HL-60 (cell line): ENCODE data around the gene SLC17A6.

Experiments used
- DNase-seq, 2 experiments: peaks; one replicate each; pipeline ENCODE4 v3.0.0-alpha.2; 2010 to 2020; ENCODE audit warnings: low read depth in 1 of 2, low spot score in 1 of 2
- H3K27ac ChIP-seq: fragments of 250-450 bp; sonication (Bioruptor Pico); replicated peaks from 2 replicates; pipeline ENCODE4 v1.5.1; 2020; ENCODE audit warnings: mild to moderate bottlenecking, moderate library complexity
- H3K27me3 ChIP-seq: fragments of 250-450 bp; sonication (Bioruptor Pico); 2 replicates; pipeline ENCODE4 v1.5.1; 2021; ENCODE audit warnings: mild to moderate bottlenecking, moderate library complexity; ENCODE audit not compliant: insufficient read depth, poor library complexity, severe bottlenecking
- H3K4me3 ChIP-seq: replicated peaks from 2 replicates; pipeline ENCODE4 v1.5.1; 2011; ENCODE audit warnings: mild to moderate bottlenecking, control low read depth, low read length; ENCODE audit not compliant: insufficient read depth
- CTCF ChIP-seq: IDR thresholded peaks from one replicate; pipeline ENCODE4 v1.5.1; 2011; ENCODE audit warnings: low read length, control low read depth, inconsistent platforms; ENCODE audit not compliant: insufficient read depth
- GABPA ChIP-seq: IDR thresholded peaks from 2 replicates; pipeline ENCODE4 v1.6.1; 2012; ENCODE audit warnings: low read depth
- POLR2AphosphoS5 ChIP-seq: IDR thresholded peaks from 2 replicates; pipeline ENCODE4 v1.6.1; 2012; ENCODE audit warnings: low read depth
- REST ChIP-seq: IDR thresholded peaks from 2 replicates; pipeline ENCODE4 v1.6.1; 2012; ENCODE audit warnings: low read depth; ENCODE audit not compliant: insufficient replicate concordance
- SPI1 ChIP-seq: IDR thresholded peaks from 2 replicates; pipeline ENCODE4 v1.6.1; 2012; ENCODE audit warnings: low read depth, mild to moderate bottlenecking, borderline replicate concordance

Gene SLC17A6

DNA sequence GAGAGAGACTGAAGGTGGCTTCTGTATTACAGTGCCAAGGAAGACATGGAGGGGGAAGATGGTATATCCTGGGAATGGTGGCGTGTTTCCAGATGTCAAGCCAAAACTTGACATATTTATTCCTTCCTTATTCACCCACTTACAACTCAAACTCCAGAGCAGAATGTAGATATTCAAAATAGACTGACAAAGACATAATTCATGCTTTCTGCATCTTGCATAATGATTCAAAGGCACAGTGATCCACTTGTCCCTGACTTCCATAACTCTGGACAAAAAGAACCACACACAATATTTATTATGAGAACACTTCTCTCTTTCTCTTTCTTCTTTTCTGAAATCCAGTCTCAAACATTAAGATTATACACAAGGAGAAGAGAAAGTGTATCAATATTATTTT lies 48.9 kb downstream of the SLC17A6 start:
- Histone ChIP-seq H3K27ac (no peak overlapping the region), H3K27me3 (no peaks in the 10 kb centered on the region), H3K4me3 (no peak overlapping the region)
- TF ChIP-seq POLR2AphosphoS5 (no peak), SPI1 (no peak), REST (no peak), CTCF (no peak), GABPA (no peak)
- DNase-seq: no peak

- no peak overlapping the region for H3K4me3 ChIP-seq
- DNase-seq: no peak
- no peaks in the 10 kb centered on the region for H3K27me3 ChIP-seq
- no peak for TF ChIP-seq POLR2AphosphoS5
- TF ChIP-seq SPI1: no peak
- no peak for TF ChIP-seq GABPA
- TF ChIP-seq REST: no peak
- TF ChIP-seq CTCF: no peak
- no peak overlapping the region for H3K27ac ChIP-seq
Measured at GRCh38 chr11:22389526-22390282, 51.5 kb downstream of the SLC17A6 start.

GRCh38 chr11:22390283-22390655 lies 52.1 kb downstream of the SLC17A6 start:
- TF ChIP-seq POLR2AphosphoS5 (no peak), SPI1 (no peak), GABPA (no peak), REST (no peak)
- DNase-seq: no peak
- no peaks in the 10 kb centered on the region for H3K27me3 ChIP-seq

More at GRCh38 chr11:22390283-22390655, 52.1 kb downstream of the SLC17A6 start:
- Histone ChIP-seq H3K27ac (no peak overlapping the region), H3K4me3 (no peak overlapping the region)
